Endothelial cell of umbilical vein (primary cell): Measurements from ENCODE around the gene S100A10. TPM values are rescaled to one million over a fixed set of nuclear protein-coding genes. Genes with fewer than 3 reads are reported as not detected.

Source experiments
- BruUV-seq: library from RNA; stranded (reverse); fragments of 400-500 nt; replicated peaks from 2 replicates; lab custom pipeline; 2021; lab: Mats Ljungman, UMichigan
- CTCF ChIA-PET: fragments of 300-600, 350-600 bp; sonication (Branson Sonifier 250); formaldehyde crosslinking; loops from one replicate; lab custom pipeline; 2021; ENCODE audit warnings: antibody characterized with exemption, inconsistent platforms; lab: Charles Lee
- POLR2A ChIA-PET: fragments of 300-600, 350-600 bp; sonication (Branson Sonifier 250); formaldehyde crosslinking; loops from one replicate; lab custom pipeline; 2021; ENCODE audit warnings: antibody characterized with exemption, inconsistent platforms; lab: Charles Lee
- DNase-seq: peaks from one replicate; pipeline ENCODE4 v3.0.0-alpha.2; 2011; ENCODE audit warnings: low read depth, low spot score
- FAIRE-seq: peaks from 2 replicates; lab custom pipeline; 2011; peaks lifted over from hg19 to GRCh38; lab: Jason Lieb, UNC
- H2AFZ ChIP-seq: 2 replicates; pipeline ENCODE4 v1.6.0; 2012; ENCODE audit warnings: low read depth, low read length, control low read depth, inconsistent platforms
- H3K27ac ChIP-seq: 2 replicates; pipeline ENCODE4 v1.5.1; 2011; ENCODE audit warnings: low read depth, mild to moderate bottlenecking, control low read depth, low read length, moderate library complexity; ENCODE audit not compliant: insufficient read depth
- H3K27me3 ChIP-seq, 2 experiments: 2 replicates each; pipeline versions ENCODE4 v1.6.0 to v1.6.1; 2011; ENCODE audit warnings: low read length in 2 of 2, mixed read lengths in 1 of 2; ENCODE audit not compliant: control insufficient read depth in 2 of 2, insufficient read depth in 2 of 2
- H3K36me3 ChIP-seq, 2 experiments: 2 replicates in 1 of 2; 3 replicates in 1 of 2; pipeline ENCODE4 v1.5.1; 2011; ENCODE audit warnings: low read length in 2 of 2, mild to moderate bottlenecking in 1 of 2, moderate library complexity in 1 of 2; ENCODE audit not compliant: control insufficient read depth in 2 of 2, insufficient read depth in 2 of 2; ENCODE audit errors: extremely low read depth in 1 of 2
- H3K4me1 ChIP-seq: 3 replicates; pipeline ENCODE4 v1.5.1; 2011; ENCODE audit warnings: mild to moderate bottlenecking, low read length; ENCODE audit not compliant: control insufficient read depth, insufficient read depth; ENCODE audit errors: extremely low read depth
- H3K4me2 ChIP-seq: 2 replicates; pipeline ENCODE4 v1.6.1; 2011; ENCODE audit warnings: low read length, control low read depth, mixed read lengths; ENCODE audit not compliant: insufficient read depth
- H3K4me3 ChIP-seq, 3 experiments: fragments of 200-600 bp in 1 of 3; sonication (generic), shearing (Covaris generic) in 1 of 3; replicated peaks in 1 of 3; 2 replicates each; pipeline ENCODE4 v1.5.1; 2011 to 2016; ENCODE audit warnings: control low read depth in 3 of 3, low read length in 3 of 3, mild to moderate bottlenecking in 2 of 3, inconsistent platforms in 1 of 3, low read depth in 1 of 3, moderate library complexity in 1 of 3; ENCODE audit not compliant: insufficient read depth in 1 of 3
- H3K79me2 ChIP-seq: 2 replicates; pipeline ENCODE4 v1.6.0; 2012; ENCODE audit warnings: low read length, inconsistent platforms; ENCODE audit not compliant: control insufficient read depth, insufficient read depth
- H3K9ac ChIP-seq: replicated peaks from 2 replicates; pipeline ENCODE3; 2011; ENCODE audit warnings: low read length, control low read depth; ENCODE audit not compliant: insufficient read depth; ENCODE audit errors: extremely low read depth
- H3K9me1 ChIP-seq: replicated peaks from 3 replicates; pipeline ENCODE4 v1.6.0; 2011; ENCODE audit warnings: mild to moderate bottlenecking, low read length; ENCODE audit not compliant: control insufficient read depth, insufficient read depth; ENCODE audit errors: extremely low read depth
- H3K9me3 ChIP-seq: replicated peaks from 2 replicates; pipeline ENCODE4 v1.5.1; 2012; ENCODE audit warnings: low read length, inconsistent platforms; ENCODE audit not compliant: control insufficient read depth, insufficient read depth
- H4K20me1 ChIP-seq: replicated peaks from 2 replicates; pipeline ENCODE3; 2011; ENCODE audit warnings: mild to moderate bottlenecking, low read length; ENCODE audit not compliant: control insufficient read depth, insufficient read depth; ENCODE audit errors: extremely low read depth
- CTCF ChIP-seq, 2 donors: IDR thresholded peaks; 1 replicate in 1 of 2; 2 replicates in 1 of 2; pipeline ENCODE4 v1.5.1; 2011; ENCODE audit warnings: low read length in 2 of 2, mild to moderate bottlenecking in 2 of 2, moderate library complexity in 2 of 2, control low read depth in 1 of 2, inconsistent platforms in 1 of 2, low read depth in 1 of 2; ENCODE audit not compliant: insufficient read depth in 1 of 2; ENCODE audit errors: extremely low read depth in 1 of 2
- EZH2 ChIP-seq: IDR thresholded peaks from 2 replicates; pipeline ENCODE4 v1.6.1; 2012; ENCODE audit warnings: borderline replicate concordance, low read depth, mild to moderate bottlenecking, moderate library complexity, low read length, inconsistent platforms; ENCODE audit not compliant: severe bottlenecking
- FOS ChIP-seq: IDR thresholded peaks from 2 replicates; pipeline ENCODE4 v1.6.1; 2011; ENCODE audit warnings: mild to moderate bottlenecking, low read length, moderate library complexity, borderline replicate concordance; ENCODE audit not compliant: insufficient read depth
- GATA2 ChIP-seq: IDR thresholded peaks from 2 replicates; pipeline ENCODE4 v1.7.0; 2011; ENCODE audit warnings: low read depth, mild to moderate bottlenecking, moderate library complexity, mixed read lengths, low read length; ENCODE audit not compliant: insufficient read length, insufficient read depth
- JUN ChIP-seq: IDR thresholded peaks from 2 replicates; pipeline ENCODE4 v1.6.1; 2011; ENCODE audit warnings: borderline replicate concordance, low read depth; ENCODE audit not compliant: insufficient read length, insufficient read depth
- MAX ChIP-seq: IDR thresholded peaks from 2 replicates; pipeline ENCODE4 v1.6.1; 2011; ENCODE audit not compliant: insufficient read depth, insufficient read length
- MYC ChIP-seq: IDR thresholded peaks from one replicate; pipeline ENCODE4 v1.6.1; 2011; ENCODE audit warnings: mild to moderate bottlenecking, low read depth, low read length
- POLR2A ChIP-seq: IDR thresholded peaks from 2 replicates; pipeline ENCODE4 v1.6.1; 2012; ENCODE audit warnings: low read depth, mild to moderate bottlenecking, control low read depth, low read length
- POLR2AphosphoS5 ChIP-seq: IDR thresholded peaks from 2 replicates; pipeline ENCODE4 v1.6.1; 2012; ENCODE audit warnings: low read depth, mild to moderate bottlenecking, control low read depth, low read length, moderate library complexity; ENCODE audit not compliant: insufficient read depth
- dilution Hi-C: fragments of 300-500 bp; cut with MboI; formaldehyde crosslinking; loops from one replicate; pipeline ENCODE4 v1.15.0; 2019; ENCODE audit warnings: low sequenced_read_pairs; ENCODE audit not compliant: extremely low pct_ligation_motif_present
- intact Hi-C: fragments of 100-400 bp; cut with micrococcal nuclease; formaldehyde crosslinking; loops from one replicate; pipeline ENCODE4 v1.10.0; 2022
- polyA plus RNA-seq, 4 experiments: library from polyadenylated mRNA; depleted of rRNA in 3 of 4; stranded (reverse) in 3 of 4; unstranded in 1 of 4; fragments of >200 nt; gene quantifications; 2 replicates each; pipeline versions ENCODE4 v1.2.1 to v1.2.3, GENCODE V29; 2011 to 2012; ENCODE audit warnings: missing spikeins in 1 of 4
- total RNA-seq: library from RNA; stranded (reverse); gene quantifications from 2 replicates; pipeline ENCODE4 v1.2.3, GENCODE V29; 2021

S100A10 gene
- total and polyA plus RNA-seq, 2 donors (not counting 3 experiments of a cell fraction or from before 2014, with no cell fraction given): 76.8 to 779 TPM

GRCh38 chr1:151982300-151983005 lies 11.2 kb downstream of the S100A10 start:
- H3K27me3 ChIP-seq: no peaks in the 10 kb centered on the region
- H4K20me1 ChIP-seq: no peaks in the 10 kb centered on the region
- TF ChIP-seq POLR2AphosphoS5 (no peak), JUN (no peak), GATA2 (no peak), POLR2A (no peak), EZH2 (no peak), MYC (no peak), FOS (no peak), CTCF (IDR thresholded peaks at IDR 0.05; ENCODE audit: extremely low read depth in 1 of 2, insufficient read depth in 1 of 2, low read depth in 1 of 2, low read length in 2 of 2) (no peak), MAX (no peak)
- peaks cover 30 to 33% of the 10 kb centered on the region in 2 experiments for H3K36me3 ChIP-seq
- peaks cover 24% of the 10 kb centered on the region for H3K4me1 ChIP-seq
- no peak overlapping the region for H2AFZ ChIP-seq
- FAIRE-seq (no peak), DNase-seq (no peak)
- H3K27ac ChIP-seq: no peak overlapping the region
- no peaks in the 10 kb centered on the region for H3K9me3 ChIP-seq
- H3K9me1 ChIP-seq: no peaks in the 10 kb centered on the region
- no TSS peak for BruUV-seq
- no peak overlapping the region for H3K9ac ChIP-seq
- no peak overlapping the region for H3K4me3 ChIP-seq
- ChIA-PET CTCF (interaction anchor here (0.7 to 7.5 kb wide), 6 partner anchors 9 to 47 kb away, joined by 3 to 57 read pairs (median 4); no protein-coding TSS in a partner anchor), POLR2A (no interaction called here)
- dilution Hi-C loops (no loop called here), intact Hi-C loops (no loop called here)
- H3K79me2 ChIP-seq: peaks cover 30% of the 10 kb centered on the region
- H3K4me2 ChIP-seq: no peak overlapping the region
